Upper lobe of right lung (tissue), 1 donor: ENCODE results near the gene RASD2. TPM values are rescaled to one million over a fixed set of nuclear protein-coding genes. Genes with fewer than 3 reads are reported as not detected.

Experiments used
- ATAC-seq: fragments of 200-7000 bp; cut with Tn5 transposase; one replicate; pipeline ENCODE4 v1.9.1; 2020; ENCODE audit warnings: mild to moderate bottlenecking, moderate library complexity
- DNase-seq: peaks from one replicate; pipeline ENCODE4 v3.0.0-alpha.2; 2020
- H3K27ac ChIP-seq: fragments of 200-600 bp; one replicate; pipeline ENCODE4 v1.8.0; 2022
- H3K27me3 ChIP-seq: fragments of 200-600 bp; one replicate; pipeline ENCODE4 v1.8.0; 2022; ENCODE audit warnings: mild to moderate bottlenecking
- H3K36me3 ChIP-seq: fragments of 200-600 bp; one replicate; pipeline ENCODE4 v1.8.0; 2022
- H3K4me1 ChIP-seq: fragments of 200-600 bp; one replicate; pipeline ENCODE4 v1.8.0; 2022
- H3K4me3 ChIP-seq: fragments of 200-600 bp; one replicate; pipeline ENCODE4 v1.8.0; 2022; ENCODE audit warnings: mild to moderate bottlenecking
- H3K9me3 ChIP-seq: fragments of 200-600 bp; one replicate; pipeline ENCODE4 v1.8.0; 2022
- intact Hi-C: fragments of 100-400 bp; cut with DNase I; formaldehyde crosslinking; loops from one replicate; pipeline ENCODE4 v1.11.0; 2022
- total RNA-seq: library from RNA; stranded (reverse); fragmentation: NEBNext Ultra II Directional; extraction: Animal tissue kit (Norgen Biotek cat#: 25700); gene quantifications from one replicate; pipeline ENCODE4 v1.2.1, GENCODE V29; 2021
- TF ChIP-seq, protein P1 (sequence below): fragments of 200-600 bp; IDR thresholded peaks from one replicate; pipeline ENCODE4 v1.8.0; 2022; ENCODE audit warnings: antibody characterized with exemption
- donor health status: DM: no; HTN: yes; CAD: no; lungs with severe emphysema.

Gene RASD2
- total RNA-seq, 1 donor from 2014 or later: 4.1 TPM

DNA sequence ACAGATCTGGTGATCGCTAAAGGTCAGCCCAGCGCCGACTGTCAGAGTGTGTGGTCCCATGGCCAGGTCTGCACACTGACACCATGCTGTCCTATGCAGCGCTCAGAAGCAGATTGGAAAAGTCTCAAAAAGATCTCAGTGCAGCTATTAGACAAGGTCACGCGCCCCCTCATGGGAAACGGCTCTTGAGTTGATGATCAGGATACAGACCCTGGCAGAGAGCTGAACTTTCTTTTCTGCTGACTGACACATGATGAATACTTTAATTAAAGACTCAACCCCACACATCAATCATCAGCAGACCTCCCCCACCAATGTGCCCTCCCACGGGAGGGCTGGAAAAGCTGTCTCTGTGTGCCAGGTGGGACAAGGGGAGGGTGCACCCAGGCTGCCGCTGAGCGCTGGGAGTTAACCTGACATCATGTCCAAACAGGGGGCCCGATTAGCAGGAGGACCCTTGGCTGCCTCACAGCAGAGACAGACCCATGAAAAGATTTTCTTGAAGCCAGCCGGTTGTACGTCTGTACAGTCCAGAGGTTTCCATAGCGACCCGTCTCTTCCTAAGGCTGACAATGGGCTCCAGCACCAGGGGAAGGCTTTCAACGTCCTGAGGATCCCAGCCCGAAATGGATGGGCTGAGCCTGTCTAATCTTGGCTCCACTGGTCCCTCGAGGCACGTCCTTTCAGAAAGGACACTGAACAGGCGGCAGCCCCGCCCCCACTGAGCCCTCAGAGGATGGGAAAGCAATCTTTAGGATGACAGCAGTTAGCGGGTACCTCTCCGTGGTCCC is 26.9 kb downstream of the RASD2 start:
- no peaks in the 10 kb centered on the region for H3K36me3 ChIP-seq
- DNase-seq: no peak
- TF ChIP-seq, protein P1, sequence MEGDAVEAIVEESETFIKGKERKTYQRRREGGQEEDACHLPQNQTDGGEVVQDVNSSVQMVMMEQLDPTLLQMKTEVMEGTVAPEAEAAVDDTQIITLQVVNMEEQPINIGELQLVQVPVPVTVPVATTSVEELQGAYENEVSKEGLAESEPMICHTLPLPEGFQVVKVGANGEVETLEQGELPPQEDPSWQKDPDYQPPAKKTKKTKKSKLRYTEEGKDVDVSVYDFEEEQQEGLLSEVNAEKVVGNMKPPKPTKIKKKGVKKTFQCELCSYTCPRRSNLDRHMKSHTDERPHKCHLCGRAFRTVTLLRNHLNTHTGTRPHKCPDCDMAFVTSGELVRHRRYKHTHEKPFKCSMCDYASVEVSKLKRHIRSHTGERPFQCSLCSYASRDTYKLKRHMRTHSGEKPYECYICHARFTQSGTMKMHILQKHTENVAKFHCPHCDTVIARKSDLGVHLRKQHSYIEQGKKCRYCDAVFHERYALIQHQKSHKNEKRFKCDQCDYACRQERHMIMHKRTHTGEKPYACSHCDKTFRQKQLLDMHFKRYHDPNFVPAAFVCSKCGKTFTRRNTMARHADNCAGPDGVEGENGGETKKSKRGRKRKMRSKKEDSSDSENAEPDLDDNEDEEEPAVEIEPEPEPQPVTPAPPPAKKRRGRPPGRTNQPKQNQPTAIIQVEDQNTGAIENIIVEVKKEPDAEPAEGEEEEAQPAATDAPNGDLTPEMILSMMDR: no peak
- peaks cover 5% of the 10 kb centered on the region for H3K4me1 ChIP-seq
- H3K27ac ChIP-seq: no peak overlapping the region
- no peaks in the 10 kb centered on the region for H3K9me3 ChIP-seq
- no peak for ATAC-seq
- H3K27me3 ChIP-seq: no peaks in the 10 kb centered on the region
- no peak overlapping the region for H3K4me3 ChIP-seq
- intact Hi-C loops: no loop called here

DNA sequence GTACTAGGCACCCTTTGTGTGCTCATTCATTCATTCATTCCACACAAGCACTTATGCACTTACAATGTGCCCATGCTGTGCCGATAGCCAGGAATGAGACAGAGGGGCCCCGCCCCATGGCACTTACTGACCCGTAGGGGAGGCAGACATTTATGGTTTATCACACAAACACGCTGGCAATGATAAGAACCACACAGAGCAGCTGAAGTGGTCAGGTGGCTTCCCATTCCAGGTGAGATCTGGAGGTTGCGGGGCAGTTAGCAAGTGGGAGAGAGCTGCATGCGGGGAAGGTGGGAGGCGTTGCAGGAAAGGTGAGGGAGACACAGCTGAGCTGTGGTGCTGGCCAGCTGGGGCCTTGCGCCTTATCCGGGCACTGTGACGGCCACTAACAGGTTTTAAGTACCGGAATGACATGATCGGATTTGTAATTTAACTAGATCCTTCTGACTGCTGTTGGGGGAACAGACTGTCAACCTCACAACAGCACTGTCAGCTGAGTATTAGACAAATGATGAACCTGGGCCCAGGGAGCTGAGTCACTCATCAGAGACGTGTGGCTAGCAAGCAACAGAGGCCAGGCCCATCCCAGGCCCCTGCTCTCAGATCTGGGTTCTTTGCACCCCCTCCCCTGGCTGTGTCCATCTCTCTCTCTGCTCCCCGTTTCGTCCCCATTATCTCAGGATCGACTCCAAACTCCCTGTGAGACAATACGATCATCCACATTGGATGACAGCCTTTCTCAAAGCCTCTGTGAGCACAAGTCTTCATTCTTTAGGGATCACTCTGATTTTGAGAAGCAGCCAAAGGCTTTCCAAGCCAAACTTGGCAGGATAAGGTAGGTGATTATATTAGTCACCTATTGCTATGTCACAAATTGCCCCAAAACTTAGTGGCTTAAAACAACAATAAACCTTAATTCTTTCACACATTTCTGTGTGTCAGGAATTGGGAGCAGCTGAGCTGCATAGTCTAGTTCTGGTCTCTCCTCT is 28.4 kb downstream of the RASD2 start:
- ATAC-seq (peak; percentile 70), DNase-seq (no peak)
- Histone ChIP-seq H3K4me1 (peaks cover 5% of the 10 kb centered on the region), H3K27ac (no peak overlapping the region), H3K36me3 (no peaks in the 10 kb centered on the region), H3K9me3 (no peaks in the 10 kb centered on the region), H3K27me3 (no peaks in the 10 kb centered on the region), H3K4me3 (no peak overlapping the region)
- TF ChIP-seq, protein P1: no peak
- intact Hi-C loops: no loop called here

DNA sequence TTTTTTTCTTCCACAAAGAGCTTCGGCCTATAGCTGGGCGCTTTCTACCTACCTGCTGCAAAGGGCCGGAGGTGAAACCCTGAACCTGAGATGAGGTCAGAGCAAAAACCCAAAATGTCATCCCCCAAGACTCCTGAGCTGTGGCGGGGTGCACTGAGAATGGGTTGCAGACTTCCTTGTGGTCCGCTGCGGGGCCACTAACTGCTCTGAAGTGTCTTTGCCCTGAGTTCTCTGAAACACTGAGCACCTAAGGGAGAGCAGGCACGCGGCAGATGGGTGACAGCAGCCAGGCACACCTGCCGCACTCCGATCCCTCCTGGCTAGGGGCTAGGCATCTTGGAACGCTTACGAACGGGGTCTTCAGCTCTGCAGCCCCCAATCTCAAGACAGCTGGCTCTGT is 29.3 kb downstream of the RASD2 start:
- H3K9me3 ChIP-seq: no peaks in the 10 kb centered on the region
- no peaks in the 10 kb centered on the region for H3K36me3 ChIP-seq
- no peak overlapping the region for H3K27ac ChIP-seq
- peaks cover 5% of the 10 kb centered on the region for H3K4me1 ChIP-seq
- H3K4me3 ChIP-seq: no peak overlapping the region
- intact Hi-C loops: no loop called here
- DNase-seq (no peak), ATAC-seq (no peak)
- TF ChIP-seq, protein P1: no peak
- no peaks in the 10 kb centered on the region for H3K27me3 ChIP-seq

DNA sequence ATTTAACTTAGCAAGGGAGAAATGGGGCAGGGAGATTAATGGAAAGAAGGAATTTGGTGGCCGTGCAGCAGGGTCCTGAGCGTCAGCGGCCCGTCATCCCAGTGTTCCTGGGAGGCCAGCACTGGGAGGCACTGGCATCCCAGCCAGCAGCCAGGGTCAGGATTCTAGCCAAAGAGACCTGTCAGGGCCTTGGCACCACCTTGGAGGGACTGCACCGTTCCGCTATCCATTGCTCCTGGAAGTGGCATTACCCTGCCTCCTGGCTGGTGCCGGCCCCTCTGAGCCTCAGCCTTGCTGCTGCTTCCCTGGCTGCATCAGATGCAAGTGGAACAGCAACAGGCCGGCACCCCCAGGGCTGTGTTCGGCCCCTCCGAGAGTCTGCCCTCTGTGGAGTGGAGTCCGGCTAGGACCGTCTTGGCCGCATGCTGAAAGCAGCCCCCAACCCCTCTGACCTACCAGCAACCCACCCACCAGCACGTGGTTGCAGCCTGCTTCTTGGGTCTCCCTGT is 30.1 kb downstream of the RASD2 start:
- ATAC-seq: no peak
- Histone ChIP-seq H3K4me3 (no peak overlapping the region), H3K4me1 (peaks cover 5% of the 10 kb centered on the region), H3K27me3 (no peaks in the 10 kb centered on the region), H3K36me3 (no peaks in the 10 kb centered on the region), H3K27ac (no peak overlapping the region), H3K9me3 (no peaks in the 10 kb centered on the region)
- intact Hi-C loops: no loop called here
- TF ChIP-seq, protein P1: no peak
- DNase-seq: no peak

DNA sequence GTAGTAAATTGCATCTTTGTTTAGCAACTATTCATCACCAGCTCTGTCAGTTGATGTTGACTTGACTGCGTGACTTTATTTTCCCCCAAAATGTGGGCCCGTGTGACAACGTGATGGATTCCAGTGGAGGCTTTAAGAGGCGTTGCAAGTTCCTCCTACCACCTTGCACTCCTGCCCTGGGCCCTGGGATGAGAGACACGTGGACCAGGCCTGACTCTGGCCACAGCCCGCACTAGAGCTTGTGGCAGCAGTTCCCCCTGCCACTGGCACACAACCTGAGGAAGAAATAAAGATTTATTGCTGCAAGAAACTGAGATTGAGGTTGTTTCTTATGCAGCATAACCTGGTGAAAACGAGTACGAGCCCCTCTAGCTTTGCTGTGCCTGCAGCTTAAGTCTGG is 31.9 kb downstream of the RASD2 start:
- Histone ChIP-seq H3K4me3 (no peak overlapping the region), H3K36me3 (no peaks in the 10 kb centered on the region), H3K4me1 (peaks cover 5% of the 10 kb centered on the region), H3K9me3 (no peaks in the 10 kb centered on the region), H3K27me3 (no peaks in the 10 kb centered on the region), H3K27ac (no peak overlapping the region)
- intact Hi-C loops: no loop called here
- ATAC-seq: no peak
- TF ChIP-seq, protein P1: no peak
- no peak for DNase-seq
